NB4 (cell line): ENCODE data around the gene S100P.

Experiments used
- CTCF ChIP-seq: IDR thresholded peaks from one replicate; pipeline ENCODE4 v1.5.1; 2012; ENCODE audit warnings: low read depth, low read length
- MAX ChIP-seq: IDR thresholded peaks from 2 replicates; pipeline ENCODE4 v1.6.1; 2011; ENCODE audit warnings: low read depth, low read length
- POLR2A ChIP-seq: IDR thresholded peaks from 2 replicates; pipeline ENCODE4 v1.6.1; 2011; ENCODE audit warnings: mild to moderate bottlenecking; ENCODE audit not compliant: insufficient read length; ENCODE audit errors: extremely low read depth

GRCh38 chr4:6647582-6648230 lies 46.0 kb upstream of the S100P start:
- TF ChIP-seq POLR2A = no peak
- no peak for TF ChIP-seq CTCF
- no peak for TF ChIP-seq MAX
